HK-2 (cell line): ENCODE data around the gene EPDR1.
"Not testable (repeated sequence)": the region's sequence is repeated elsewhere in the genome, so short reads cannot be mapped to it uniquely, and the experiment has no call there.

Source experiments
- DNase-seq: peaks from one replicate; pipeline ENCODE4 v3.0.0-alpha.2; 2018; ENCODE audit not compliant: unreplicated experiment

EPDR1 gene

GRCh38 chr7:37928878-37929277, 8.4 kb downstream of the EPDR1 start:
- no peak for DNase-seq

GRCh38 chr7:37930226-37930948, 9.9 kb downstream of the EPDR1 start:
- DNase-seq: no peak

DNA sequence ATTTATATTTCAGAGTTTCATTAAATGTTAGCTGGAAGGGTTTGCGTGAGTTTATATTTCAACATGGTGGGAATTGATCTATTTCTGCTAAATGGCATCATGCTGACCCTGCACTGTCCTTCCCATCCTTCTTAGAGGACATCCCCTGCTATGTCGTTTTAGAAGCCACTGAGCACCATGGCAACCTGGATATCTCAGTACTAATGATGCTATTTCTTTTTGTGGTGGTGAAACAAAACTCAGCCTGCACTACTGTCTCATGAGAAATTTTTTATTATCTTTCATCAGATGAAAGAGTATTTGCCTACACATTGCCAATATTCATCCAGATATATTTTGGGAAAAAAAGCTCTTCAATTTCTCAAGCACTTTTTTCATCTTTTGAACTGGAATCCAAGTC, 12.1 kb downstream of the EPDR1 start:
- no peak for DNase-seq

DNA sequence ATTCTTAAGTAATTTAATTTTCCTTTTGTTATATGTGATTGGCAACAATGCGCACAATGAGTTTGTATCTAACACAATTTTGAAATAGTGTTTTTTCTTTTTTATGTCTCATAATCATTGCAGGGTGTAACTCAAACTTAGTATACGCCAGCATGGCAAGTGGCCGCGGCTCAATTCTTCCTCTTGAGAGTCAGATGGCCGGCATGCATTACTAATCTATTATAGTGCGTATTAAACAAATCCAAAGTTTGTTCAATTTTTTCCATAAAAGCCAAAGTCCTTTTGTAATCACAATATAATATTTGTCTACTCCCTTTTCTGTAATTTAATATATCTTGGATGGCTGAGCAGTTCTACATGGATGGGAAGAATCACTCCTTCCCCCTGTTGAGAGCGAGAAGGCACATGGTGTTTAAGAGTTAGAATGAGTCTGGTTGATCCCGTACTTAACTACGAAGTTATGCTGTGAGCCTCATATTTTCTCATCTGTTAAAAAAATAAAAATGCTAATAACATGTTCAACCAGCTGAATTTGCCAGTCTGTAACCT, 12.7 kb downstream of the EPDR1 start:
- DNase-seq: no peak

- no peak for DNase-seq
Measured at GRCh38 chr7:37942934-37943610, 22.6 kb downstream of the EPDR1 start.

DNA sequence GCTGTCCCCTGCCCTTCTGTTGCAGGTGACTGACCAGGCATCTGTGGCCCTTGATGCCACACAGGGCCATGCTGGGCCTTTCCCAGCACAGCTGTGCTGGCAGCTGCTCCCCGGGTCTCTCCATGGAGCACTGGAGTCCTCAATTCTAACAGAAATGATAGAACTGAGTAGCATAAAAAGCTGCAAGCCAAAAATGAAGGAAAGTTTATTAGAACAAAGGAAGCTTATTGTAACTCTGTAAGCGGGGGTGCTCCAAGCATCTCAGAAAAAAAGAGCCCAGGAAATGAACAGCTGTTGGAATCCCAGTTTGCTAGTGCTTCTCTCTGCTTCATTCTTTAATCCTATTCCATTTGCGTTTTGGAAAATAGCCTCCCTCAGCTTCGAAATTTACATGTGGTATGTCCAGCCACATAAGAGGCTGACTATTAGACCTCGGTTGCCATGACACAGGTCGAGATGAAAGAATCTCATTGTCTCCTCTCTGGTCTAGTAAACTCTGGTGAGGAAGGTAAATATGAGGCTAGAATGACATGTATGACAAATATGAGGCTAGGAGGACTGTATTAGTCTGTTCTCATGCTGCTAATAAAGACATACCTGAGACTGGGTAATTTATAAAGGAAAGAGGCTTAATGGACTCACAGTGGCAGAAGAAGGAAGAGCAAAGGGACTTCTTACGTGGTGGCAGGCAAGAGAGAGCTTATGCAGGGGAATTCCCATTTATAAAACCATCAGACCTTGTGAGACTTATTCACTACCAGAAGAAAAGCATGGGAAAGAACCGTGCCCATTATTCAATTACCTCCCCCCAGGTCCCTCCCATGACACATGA, 23.7 kb downstream of the EPDR1 start:
- no peak for DNase-seq

DNA sequence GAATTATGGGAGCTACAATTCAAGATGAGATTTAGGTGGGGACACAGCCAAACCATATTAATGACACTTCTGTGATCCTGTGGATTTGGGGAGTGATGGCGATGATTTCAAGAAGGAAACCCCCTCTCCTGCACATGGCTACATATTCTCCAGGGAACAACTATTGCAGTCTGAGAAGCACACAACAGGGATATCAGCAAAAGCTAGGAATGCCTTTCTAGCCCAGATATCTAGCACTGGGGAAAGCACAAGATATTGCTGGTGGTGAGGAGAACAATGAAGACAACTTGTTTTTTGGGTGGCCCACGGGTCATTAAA, 24.3 kb downstream of the EPDR1 start:
- DNase-seq: no peak

- no peak for DNase-seq
Measured at GRCh38 chr7:37945336-37945735, 24.9 kb downstream of the EPDR1 start.

- DNase-seq: no peak
Measured at GRCh38 chr7:37947138-37947940, 26.9 kb downstream of the EPDR1 start.

DNA sequence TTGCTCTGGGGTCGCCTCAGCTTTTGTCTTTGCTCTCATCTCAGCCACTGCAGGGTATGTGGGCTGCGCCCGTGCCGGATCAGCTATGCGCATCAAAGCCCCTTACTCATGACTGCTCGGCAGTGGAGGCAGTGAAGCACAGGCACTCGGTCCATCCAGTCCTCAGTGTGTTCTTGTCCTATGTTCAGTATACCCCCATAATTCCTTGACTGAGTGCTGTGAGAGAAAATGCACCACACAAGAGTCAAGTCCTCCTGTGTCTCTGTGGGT, 27.4 kb downstream of the EPDR1 start:
- DNase-seq: no peak

GRCh38 chr7:37952240-37952639, 31.8 kb downstream of the EPDR1 start:
- DNase-seq: no peak

- not testable (repeated sequence) for DNase-seq
Measured at GRCh38 chr7:37954217-37954616, 33.8 kb downstream of the EPDR1 start.

- DNase-seq: no peak
Measured at GRCh38 chr7:37956791-37957190, 36.4 kb downstream of the EPDR1 start.

DNA sequence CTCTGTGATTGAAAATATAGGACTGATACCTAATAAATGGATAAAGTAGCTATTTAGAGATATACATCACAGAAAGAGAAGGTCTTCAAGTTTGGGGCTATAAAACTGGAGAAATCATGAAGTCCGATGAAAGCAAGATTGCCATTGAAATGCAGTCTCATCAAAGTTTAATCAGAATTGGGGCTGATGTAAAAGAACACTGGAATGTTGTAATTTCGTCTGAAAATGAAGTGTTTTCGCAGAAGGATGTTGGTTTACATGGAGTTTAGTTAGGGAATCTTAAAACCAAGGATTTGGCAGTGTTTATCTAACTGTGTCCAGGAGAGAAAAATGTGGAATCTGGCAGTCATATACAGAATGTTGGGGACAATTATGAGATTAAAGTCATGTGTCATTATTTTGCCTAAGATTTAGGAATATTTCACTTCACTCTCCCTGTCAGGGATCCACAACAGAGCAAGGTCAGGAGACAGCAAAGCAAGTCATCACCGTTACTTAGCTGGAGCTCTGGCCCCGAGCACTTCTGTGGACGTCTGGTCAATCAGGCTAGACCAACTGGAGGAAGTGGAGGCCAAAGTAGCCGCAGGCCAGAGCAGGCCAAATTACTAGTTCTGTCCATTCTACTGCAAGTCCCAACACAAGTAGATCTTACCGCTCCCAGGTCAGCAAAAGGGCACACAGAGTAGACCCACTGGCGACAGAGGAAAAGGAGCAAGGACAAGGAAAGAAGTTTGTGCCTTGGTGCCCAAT, 37.0 kb downstream of the EPDR1 start:
- no peak for DNase-seq

DNA sequence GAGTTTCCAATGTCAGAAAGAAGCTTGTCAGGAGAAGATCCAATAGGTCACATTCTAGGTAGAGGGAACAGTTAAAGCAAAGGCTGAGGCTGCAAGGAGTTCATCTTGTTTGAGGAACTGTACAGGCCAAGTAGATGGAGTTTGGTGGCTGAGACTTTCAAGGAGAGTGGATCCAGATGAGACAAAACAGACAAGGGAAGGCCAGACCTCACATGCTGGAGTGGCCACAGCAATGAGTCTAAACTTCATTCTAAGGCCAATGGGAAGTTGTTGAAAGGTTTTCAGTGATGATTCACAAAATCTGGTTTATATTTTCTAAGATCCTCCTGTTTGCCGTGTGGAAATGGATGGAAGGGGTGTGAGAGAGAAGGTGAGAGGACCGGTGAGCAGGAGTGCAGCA, 40.0 kb downstream of the EPDR1 start:
- DNase-seq: no peak

DNA sequence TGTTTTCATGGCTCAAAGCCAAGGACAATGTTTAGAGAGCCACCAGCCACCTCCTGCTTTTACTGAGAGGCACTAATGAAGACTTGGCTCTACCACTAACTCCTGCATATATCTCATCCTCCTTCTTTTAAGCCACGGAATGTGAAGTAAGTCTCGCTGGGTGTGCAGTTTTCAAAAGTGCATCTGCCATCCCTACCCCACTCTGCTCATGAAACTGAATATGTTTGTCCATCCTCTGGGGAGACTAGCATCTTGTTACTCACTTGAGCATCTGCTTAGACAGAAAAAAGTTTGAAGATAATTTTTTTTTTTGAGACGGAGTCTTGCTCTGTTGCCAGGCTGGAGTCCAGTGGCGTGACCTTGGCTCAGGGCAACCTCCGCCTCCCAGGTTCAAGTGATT, 40.8 kb downstream of the EPDR1 start:
- no peak for DNase-seq

- no peak for DNase-seq
Measured at GRCh38 chr7:37964196-37964595, 43.8 kb downstream of the EPDR1 start.

GRCh38 chr7:37970211-37970610, 49.8 kb downstream of the EPDR1 start:
- no peak for DNase-seq

- DNase-seq: no peak
Measured at GRCh38 chr7:37971491-37971890, 51.1 kb downstream of the EPDR1 start.

GRCh38 chr7:37973915-37974314, 53.5 kb downstream of the EPDR1 start:
- no peak for DNase-seq

DNA sequence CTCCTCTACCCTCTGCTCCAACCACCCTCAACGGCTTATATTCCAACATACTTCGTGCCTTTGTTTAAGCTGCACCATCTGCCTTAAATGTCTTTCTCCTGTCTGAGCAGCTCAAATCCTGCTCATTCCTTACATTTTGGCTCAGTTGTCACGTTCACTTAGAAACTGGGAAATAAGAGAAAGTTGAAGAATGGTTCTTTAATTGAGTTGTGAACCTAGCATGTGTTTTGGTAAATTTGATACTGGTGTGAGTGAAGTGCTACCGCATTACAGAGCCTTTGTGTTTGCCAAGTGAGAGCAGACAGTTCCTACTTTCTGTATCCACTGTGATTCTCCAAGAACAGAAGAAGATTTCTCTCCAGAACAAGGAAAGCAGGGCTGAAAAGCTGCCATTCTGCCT, 54.3 kb downstream of the EPDR1 start:
- DNase-seq: no peak
